ENCODE data around the gene AMOTL2. TPM values are rescaled to one million over a fixed set of nuclear protein-coding genes. Genes with fewer than 3 reads are reported as not detected.

The AMOTL2 gene
- total and polyA plus RNA-seq, 9 of the 15 experiments (the other 6 are each of a cell fraction or from before 2014, with no cell fraction given), result 0.12 to 0.31 TPM; not detected in 7

DNA sequence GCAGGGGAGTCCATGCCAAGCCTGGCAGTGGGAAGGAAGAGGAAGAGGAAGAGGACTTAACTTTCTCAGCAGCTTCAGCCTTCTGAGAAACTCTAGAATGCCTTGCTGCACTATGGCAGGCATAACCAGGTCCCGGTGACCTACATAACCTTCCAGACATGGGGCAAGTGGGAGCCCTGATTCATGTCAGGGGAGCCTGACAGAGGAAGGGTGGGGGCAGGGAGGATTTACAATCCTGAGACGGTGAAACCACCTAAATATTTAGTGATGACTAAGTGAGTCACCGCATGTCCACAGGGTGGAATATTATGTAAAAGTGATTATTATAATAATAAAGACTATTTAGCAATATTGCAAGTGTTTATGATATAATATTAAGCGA, 46.7 kb downstream of the AMOTL2 start:
- ChIA-PET CTCF (ENCODE audit: low intra/inter-chr PET ratio) (no interaction called here), POLR2A (interaction anchor here (1.0 kb wide), 1 partner anchor 9 kb away, joined by 3 read pairs; no protein-coding TSS in a partner anchor)
- no peaks in the 10 kb centered on the region for H3K79me2 ChIP-seq (ENCODE audit: control insufficient read depth, insufficient read depth, low read length)
- no peak overlapping the region for H3K4me3 ChIP-seq
- no peak overlapping the region for H2AFZ ChIP-seq (ENCODE audit: low read depth, low read length)
- FAIRE-seq (no peak), ATAC-seq (no peak), DNase-seq (ENCODE audit: extremely low read depth in 1 of 4, low spot score in 3 of 4) (no peak)
- no peaks in the 10 kb centered on the region for H3K9me1 ChIP-seq (ENCODE audit: control insufficient read depth, insufficient read depth, low read length)
- H4K20me1 ChIP-seq (replicated peaks; ENCODE audit: control insufficient read depth, insufficient read depth, low read length), result no peaks in the 10 kb centered on the region
- in situ Hi-C loops (cut with MboI) (no loop called here), intact Hi-C loops (cut with micrococcal nuclease) (no loop called here)
- TF ChIP-seq SMARCE1 (IDR thresholded peaks at IDR 0.05) (no peak), ZNF184 (CRISPR knock-in tag; IDR thresholded peaks at IDR 0.05) (no peak), ZKSCAN8 (CRISPR knock-in tag; IDR thresholded peaks at IDR 0.05) (no peak), ARID2 (IDR thresholded peaks at IDR 0.05) (no peak), ZNF444 (CRISPR knock-in tag; IDR thresholded peaks at IDR 0.05) (no peak), TRIM24 (IDR thresholded peaks at IDR 0.05) (no peak), BRCA1 (IDR thresholded peaks at IDR 0.05) (no peak), BRCA1 (CRISPR knock-in tag; IDR thresholded peaks at IDR 0.05) (no peak), ZNF57 (CRISPR knock-in tag; IDR thresholded peaks at IDR 0.05) (no peak)
- TF ChIP-seq, protein P1, sequence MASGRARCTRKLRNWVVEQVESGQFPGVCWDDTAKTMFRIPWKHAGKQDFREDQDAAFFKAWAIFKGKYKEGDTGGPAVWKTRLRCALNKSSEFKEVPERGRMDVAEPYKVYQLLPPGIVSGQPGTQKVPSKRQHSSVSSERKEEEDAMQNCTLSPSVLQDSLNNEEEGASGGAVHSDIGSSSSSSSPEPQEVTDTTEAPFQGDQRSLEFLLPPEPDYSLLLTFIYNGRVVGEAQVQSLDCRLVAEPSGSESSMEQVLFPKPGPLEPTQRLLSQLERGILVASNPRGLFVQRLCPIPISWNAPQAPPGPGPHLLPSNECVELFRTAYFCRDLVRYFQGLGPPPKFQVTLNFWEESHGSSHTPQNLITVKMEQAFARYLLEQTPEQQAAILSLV (tag; IDR thresholded peaks at IDR 0.05), result no peak
- 4% methylated on average over 4 of the region's 4 CpGs for WGBS (ENCODE audit: insufficient coverage, low coverage, missing lambda C conversion rate)
- H3K9ac ChIP-seq (ENCODE audit: insufficient read depth in 1 of 2, low read depth in 2 of 2, low read length in 2 of 2), result no peak overlapping the region
- peaks cover 3 to 38% of the 10 kb centered on the region in 2 experiments; a peak in 3 of 5 replicates for H3K27me3 ChIP-seq (ENCODE audit: control insufficient read depth in 2 of 2, insufficient read depth in 2 of 2, low read length in 2 of 2)
- BruUV-seq (replicated peaks), result no TSS peak
- H3K4me1 ChIP-seq (replicated peaks in 1 of 2; ENCODE audit: control insufficient read depth in 2 of 2, insufficient read depth in 2 of 2, low read length in 2 of 2), result no peaks in the 10 kb centered on the region
- no peaks in the 10 kb centered on the region for H3K9me3 ChIP-seq (replicated peaks; ENCODE audit: control insufficient read depth, insufficient read depth, low read depth, low read length)
- no peak overlapping the region for H3K4me2 ChIP-seq (ENCODE audit: insufficient read depth, low read length)
- H3K36me3 ChIP-seq (ENCODE audit: control insufficient read depth, insufficient read depth, low read length), result no peaks in the 10 kb centered on the region
- no peak overlapping the region for H3K27ac ChIP-seq (ENCODE audit: extremely low read depth, low read depth, low read length)

Data from K562 (cell line).